ENCODE results near the gene ZNF581. TPM values are rescaled to one million over a fixed set of nuclear protein-coding genes. Genes with fewer than 3 reads are reported as not detected.

The ZNF581 gene
- total and polyA plus RNA-seq, 9 donors = 15.1 to 37.6 (median 27.0) TPM

- peaks cover 18% of the 10 kb centered on the region for H3K4me1 ChIP-seq (ENCODE audit: control insufficient read depth, insufficient read depth, low read length)
- 79% methylated on average over 9 of the region's 19 CpGs for WGBS (ENCODE audit: insufficient coverage)
- H3K4me3 ChIP-seq (ENCODE audit: low read length) = no peak overlapping the region
- no peak overlapping the region for H3K27ac ChIP-seq (ENCODE audit: low read length)
- no peaks in the 10 kb centered on the region for H3K27me3 ChIP-seq (ENCODE audit: control insufficient read depth, insufficient read depth, low read length)
- peaks cover 77% of the 10 kb centered on the region for H3K36me3 ChIP-seq (ENCODE audit: control insufficient read depth, insufficient read depth, low read length)
- H3K9me3 ChIP-seq (replicated peaks; ENCODE audit: control insufficient read depth, low read depth, low read length) = no peaks in the 10 kb centered on the region
- no peak for DNase-seq
Measured at GRCh38 chr19:55692681-55693081, 49.2 kb downstream of the ZNF581 start.

GRCh38 chr19:55693336-55693974 lies 50.0 kb downstream of the ZNF581 start:
- no peak for DNase-seq
- no peaks in the 10 kb centered on the region for H3K27me3 ChIP-seq (ENCODE audit: control insufficient read depth, insufficient read depth, low read length)
- no peak overlapping the region for H3K27ac ChIP-seq (ENCODE audit: low read length)
- H3K9me3 ChIP-seq (replicated peaks; ENCODE audit: control insufficient read depth, low read depth, low read length) = no peaks in the 10 kb centered on the region
- peaks cover 10% of the 10 kb centered on the region for H3K4me1 ChIP-seq (ENCODE audit: control insufficient read depth, insufficient read depth, low read length)
- H3K36me3 ChIP-seq (ENCODE audit: control insufficient read depth, insufficient read depth, low read length) = peaks cover 78% of the 10 kb centered on the region
- H3K4me3 ChIP-seq (ENCODE audit: low read length) = no peak overlapping the region
- WGBS (ENCODE audit: insufficient coverage) = 94% methylated on average over 17 of the region's 20 CpGs

DNA sequence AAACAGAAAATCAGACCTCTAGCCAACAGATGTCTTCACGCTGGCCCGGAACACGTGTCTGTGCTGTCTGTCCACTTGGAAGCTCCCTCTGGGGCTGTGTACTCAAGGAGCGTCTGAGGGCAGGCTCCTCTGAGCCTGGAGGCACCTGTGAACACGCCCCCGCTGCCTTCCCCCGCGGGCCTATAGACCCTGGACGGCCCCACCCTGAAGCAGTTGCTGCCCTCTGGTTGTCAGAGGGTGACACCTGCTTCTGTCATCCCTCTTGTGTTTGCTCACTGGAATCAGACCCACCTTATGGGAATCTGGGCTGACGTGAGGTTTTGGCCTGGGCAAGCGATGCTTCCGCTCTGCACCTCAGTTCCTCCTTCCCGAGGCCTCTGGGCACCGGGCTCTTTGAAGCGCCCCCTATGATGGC lies 50.8 kb downstream of the ZNF581 start:
- DNase-seq = no peak
- H3K9me3 ChIP-seq (replicated peaks; ENCODE audit: control insufficient read depth, low read depth, low read length) = no peaks in the 10 kb centered on the region
- no peak overlapping the region for H3K27ac ChIP-seq (ENCODE audit: low read length)
- no peaks in the 10 kb centered on the region for H3K27me3 ChIP-seq (ENCODE audit: control insufficient read depth, insufficient read depth, low read length)
- H3K36me3 ChIP-seq (ENCODE audit: control insufficient read depth, insufficient read depth, low read length) = peaks cover 75% of the 10 kb centered on the region
- no peak overlapping the region for H3K4me3 ChIP-seq (ENCODE audit: low read length)
- WGBS (ENCODE audit: insufficient coverage) = 80% methylated on average over 11 of the region's 15 CpGs
- H3K4me1 ChIP-seq (ENCODE audit: control insufficient read depth, insufficient read depth, low read length) = peaks cover 2% of the 10 kb centered on the region

GRCh38 chr19:55694656-55695491 lies 51.4 kb downstream of the ZNF581 start:
- H3K27ac ChIP-seq (ENCODE audit: low read length) = no peak overlapping the region

More at GRCh38 chr19:55694656-55695491, 51.4 kb downstream of the ZNF581 start:
- no peaks in the 10 kb centered on the region for H3K4me1 ChIP-seq (ENCODE audit: control insufficient read depth, insufficient read depth, low read length)
- no peaks in the 10 kb centered on the region for H3K27me3 ChIP-seq (ENCODE audit: control insufficient read depth, insufficient read depth, low read length)
- DNase-seq = no peak
- 94% methylated on average over 23 of the region's 37 CpGs for WGBS (ENCODE audit: insufficient coverage)
- no peak overlapping the region for H3K4me3 ChIP-seq (ENCODE audit: low read length)
- peaks cover 69% of the 10 kb centered on the region for H3K36me3 ChIP-seq (ENCODE audit: control insufficient read depth, insufficient read depth, low read length)
- H3K9me3 ChIP-seq (replicated peaks; ENCODE audit: control insufficient read depth, low read depth, low read length) = no peaks in the 10 kb centered on the region

Other genes starting within 250 kb of the ZNF581 start
- 31.4 TPM for gene UBE2S, start 235.9 kb upstream of the ZNF581 start, total RNA-seq
- gene UBE2S, start 235.9 kb upstream of the ZNF581 start, polyA plus RNA-seq (ENCODE audit: insufficient read depth in 1 of 8, insufficient read length in 8 of 8, low replicate concordance in 1 of 8) = 10 to 100 TPM; 40.8 to 70.1 (median 60.1) TPM
- under 0.01 TPM for gene SHISA7, start 200.3 kb upstream of the ZNF581 start, total RNA-seq
- gene SHISA7, start 200.3 kb upstream of the ZNF581 start, polyA plus RNA-seq (ENCODE audit: insufficient read depth in 1 of 8, insufficient read length in 8 of 8, low replicate concordance in 1 of 8) = under 1 TPM; 0.08 to 0.32 (median 0.17) TPM
- 35.8 TPM for gene ISOC2, start 182.0 kb upstream of the ZNF581 start, total RNA-seq
- 10 to 100 TPM; 31.8 to 39.1 (median 35.1) TPM for gene ISOC2, start 182.0 kb upstream of the ZNF581 start, polyA plus RNA-seq (ENCODE audit: insufficient read depth in 1 of 8, insufficient read length in 8 of 8, low replicate concordance in 1 of 8)
- gene C19orf85, start 178.9 kb upstream of the ZNF581 start, total RNA-seq = not detected
- gene C19orf85, start 178.9 kb upstream of the ZNF581 start, polyA plus RNA-seq (ENCODE audit: insufficient read depth in 1 of 8, insufficient read length in 8 of 8, low replicate concordance in 1 of 8) = not detected
- gene ZNF628, start 167.0 kb upstream of the ZNF581 start, total RNA-seq = 1.6 TPM
- gene ZNF628, start 167.0 kb upstream of the ZNF581 start, polyA plus RNA-seq (ENCODE audit: insufficient read depth in 1 of 8, insufficient read length in 8 of 8, low replicate concordance in 1 of 8) = 1 to 10 TPM; 2.8 to 5.1 (median 3.8) TPM
- gene NAT14, start 158.5 kb upstream of the ZNF581 start, total RNA-seq = 30.0 TPM
- 10 to 100 TPM; 23.5 to 44.1 (median 29.5) TPM for gene NAT14, start 158.5 kb upstream of the ZNF581 start, polyA plus RNA-seq (ENCODE audit: insufficient read depth in 1 of 8, insufficient read length in 8 of 8, low replicate concordance in 1 of 8)
- 20.0 TPM for gene SSC5D, start 155.2 kb upstream of the ZNF581 start, total RNA-seq
- gene SSC5D, start 155.2 kb upstream of the ZNF581 start, polyA plus RNA-seq (ENCODE audit: insufficient read depth in 1 of 8, insufficient read length in 8 of 8, low replicate concordance in 1 of 8) = 10 to 100 TPM in 6 of 8 donors, 1 to 10 TPM in 2; 7.9 to 54.8 (median 24.7) TPM
- 0.89 TPM for gene SBK2, start 106.5 kb upstream of the ZNF581 start, total RNA-seq
- 1 to 10 TPM; 3.0 to 9.7 (median 3.7) TPM for gene SBK2, start 106.5 kb upstream of the ZNF581 start, polyA plus RNA-seq (ENCODE audit: insufficient read depth in 1 of 8, insufficient read length in 8 of 8, low replicate concordance in 1 of 8)
- gene SBK3, start 98.1 kb upstream of the ZNF581 start, total RNA-seq = 0.13 TPM
- under 1 TPM in 5 of 8 donors, not detected in 3; 0.10 to 0.29 (median 0.15) TPM for gene SBK3, start 98.1 kb upstream of the ZNF581 start, polyA plus RNA-seq (ENCODE audit: insufficient read depth in 1 of 8, insufficient read length in 8 of 8, low replicate concordance in 1 of 8)
- gene ZNF579, start 62.8 kb upstream of the ZNF581 start, total RNA-seq = 4.7 TPM
- gene ZNF579, start 62.8 kb upstream of the ZNF581 start, polyA plus RNA-seq (ENCODE audit: insufficient read depth in 1 of 8, insufficient read length in 8 of 8, low replicate concordance in 1 of 8) = 10 to 100 TPM; 11.0 to 18.5 (median 14.1) TPM
- gene FIZ1, start 44.1 kb upstream of the ZNF581 start, total RNA-seq = 3.7 TPM
- 10 to 100 TPM; 10.7 to 15.1 (median 12.7) TPM for gene FIZ1, start 44.1 kb upstream of the ZNF581 start, polyA plus RNA-seq (ENCODE audit: insufficient read depth in 1 of 8, insufficient read length in 8 of 8, low replicate concordance in 1 of 8)
- gene ZNF524, start 43.4 kb upstream of the ZNF581 start, total RNA-seq = 9.3 TPM
- gene ZNF524, start 43.4 kb upstream of the ZNF581 start, polyA plus RNA-seq (ENCODE audit: insufficient read depth in 1 of 8, insufficient read length in 8 of 8, low replicate concordance in 1 of 8) = 10 to 100 TPM in 1 of 8 donors, 1 to 10 TPM in 7; 7.0 to 11.6 (median 9.0) TPM
- 1.2 TPM for gene ZNF865, start 38.0 kb upstream of the ZNF581 start, total RNA-seq
- 1 to 10 TPM; 6.9 to 9.9 (median 7.8) TPM for gene ZNF865, start 38.0 kb upstream of the ZNF581 start, polyA plus RNA-seq (ENCODE audit: insufficient read depth in 1 of 8, insufficient read length in 8 of 8, low replicate concordance in 1 of 8)
- gene ZNF784, start 19.1 kb upstream of the ZNF581 start, total RNA-seq = 5.3 TPM
- gene ZNF784, start 19.1 kb upstream of the ZNF581 start, polyA plus RNA-seq (ENCODE audit: insufficient read depth in 1 of 8, insufficient read length in 8 of 8, low replicate concordance in 1 of 8) = 1 to 10 TPM; 6.6 to 9.8 (median 8.7) TPM
- 5.6 TPM for gene ZNF580, start 2.6 kb upstream of the ZNF581 start, total RNA-seq
- 10 to 100 TPM; 20.9 to 28.5 (median 23.6) TPM for gene ZNF580, start 2.6 kb upstream of the ZNF581 start, polyA plus RNA-seq (ENCODE audit: insufficient read depth in 1 of 8, insufficient read length in 8 of 8, low replicate concordance in 1 of 8)
- 5.3 TPM for gene CCDC106, start 4.6 kb downstream of the ZNF581 start, total RNA-seq
- gene CCDC106, start 4.6 kb downstream of the ZNF581 start, polyA plus RNA-seq (ENCODE audit: insufficient read depth in 1 of 8, insufficient read length in 8 of 8, low replicate concordance in 1 of 8) = 10 to 100 TPM; 12.9 to 16.4 (median 15.3) TPM
- 70.2 TPM for gene U2AF2, start 11.4 kb downstream of the ZNF581 start, total RNA-seq
- 100 to 1,000 TPM; 103 to 156 (median 130) TPM for gene U2AF2, start 11.4 kb downstream of the ZNF581 start, polyA plus RNA-seq (ENCODE audit: insufficient read depth in 1 of 8, insufficient read length in 8 of 8, low replicate concordance in 1 of 8)
- gene EPN1, start 31.6 kb downstream of the ZNF581 start, total RNA-seq = 21.8 TPM
- gene EPN1, start 31.6 kb downstream of the ZNF581 start, polyA plus RNA-seq (ENCODE audit: insufficient read depth in 1 of 8, insufficient read length in 8 of 8, low replicate concordance in 1 of 8) = 100 to 1,000 TPM in 2 of 8 donors, 10 to 100 TPM in 6; 84.4 to 114 (median 93.8) TPM
- gene NLRP9, start 94.8 kb downstream of the ZNF581 start, total RNA-seq = not detected
- not detected for gene NLRP9, start 94.8 kb downstream of the ZNF581 start, polyA plus RNA-seq (ENCODE audit: insufficient read depth in 1 of 8, insufficient read length in 8 of 8, low replicate concordance in 1 of 8)
- 0.62 TPM for gene RFPL4A, start 115.4 kb downstream of the ZNF581 start, total RNA-seq
- gene RFPL4A, start 115.4 kb downstream of the ZNF581 start, polyA plus RNA-seq (ENCODE audit: insufficient read depth in 1 of 8, insufficient read length in 8 of 8, low replicate concordance in 1 of 8) = under 1 TPM in 5 of 8 donors, not detected in 3; 0.23 to 0.86 (median 0.51) TPM
- 0.66 TPM for gene RFPL4AL1, start 125.5 kb downstream of the ZNF581 start, total RNA-seq
- 1 to 10 TPM in 1 of 8 donors, under 1 TPM in 5, not detected in 2; 0.22 to 1.2 (median 0.56) TPM for gene RFPL4AL1, start 125.5 kb downstream of the ZNF581 start, polyA plus RNA-seq (ENCODE audit: insufficient read depth in 1 of 8, insufficient read length in 8 of 8, low replicate concordance in 1 of 8)
- not detected for gene NLRP11, start 188.3 kb downstream of the ZNF581 start, total RNA-seq
- under 1 TPM in 1 of 8 donors, not detected in 7; 0.04 TPM for gene NLRP11, start 188.3 kb downstream of the ZNF581 start, polyA plus RNA-seq (ENCODE audit: insufficient read depth in 1 of 8, insufficient read length in 8 of 8, low replicate concordance in 1 of 8)
- gene NLRP4, start 192.9 kb downstream of the ZNF581 start, total RNA-seq = not detected
- gene NLRP4, start 192.9 kb downstream of the ZNF581 start, polyA plus RNA-seq (ENCODE audit: insufficient read depth in 1 of 8, insufficient read length in 8 of 8, low replicate concordance in 1 of 8) = not detected